Suprapubic skin (tissue), 4 donors: ENCODE measurements around the gene TSPAN8.

ENCODE experiments used
- CTCF ChIP-seq, 2 donors: fragments of 200-600 bp in 1 of 2; fragments of 450-650 bp in 1 of 2; sonication (generic) in 1 of 2; IDR thresholded peaks; one replicate each; pipeline ENCODE4 v1.5.1; 2016 to 2019; ENCODE audit warnings: antibody characterized with exemption in 2 of 2, mild to moderate bottlenecking in 1 of 2, moderate library complexity in 1 of 2
- EP300 ChIP-seq: sonication (generic); formaldehyde crosslinking; IDR thresholded peaks from one replicate; pipeline ENCODE4 v1.6.1; 2017; ENCODE audit warnings: antibody characterized with exemption
- POLR2A ChIP-seq, 2 donors: fragments of 450-650 bp; IDR thresholded peaks; one replicate each; pipeline ENCODE4 v1.6.1; 2017; ENCODE audit warnings: antibody characterized with exemption in 2 of 2, mild to moderate bottlenecking in 2 of 2, moderate library complexity in 2 of 2
- POLR2AphosphoS5 ChIP-seq, 3 donors: sonication (generic); formaldehyde crosslinking; IDR thresholded peaks; one replicate each; pipeline ENCODE4 v1.6.1; 2017; ENCODE audit warnings: antibody characterized with exemption in 3 of 3

GRCh38 chr12:71139153-71139735 lies 18.6 kb downstream of the TSPAN8 start:
- TF ChIP-seq CTCF (IDR thresholded peaks at IDR 0.05) (no peak), POLR2A (IDR thresholded peaks at IDR 0.05) (no peak), POLR2AphosphoS5 (IDR thresholded peaks at IDR 0.05) (no peak), EP300 (no peak)
